ENCODE data around the gene PRSS57. TPM values are rescaled to one million over a fixed set of nuclear protein-coding genes. Genes with fewer than 3 reads are reported as not detected.

PRSS57 gene
- total RNA-seq, 1 donor from 2014 or later, result not detected

GRCh38 chr19:639253-640160 lies 55.7 kb downstream of the PRSS57 start, which contains the start of gene FGF22:
Gene FGF22, plus strand, starts transcription at chr19:639879. Its CDS starts 47 bp downstream, at chr19:639926.
- intact Hi-C loops (cut with micrococcal nuclease), result loop anchor here (1.0 kb wide), 2 partner anchors 41 to 67 kb away; partner anchors contain the start of gene BSG

- intact Hi-C loops (cut with micrococcal nuclease), result loop anchor here (1.0 kb wide), 2 partner anchors 41 to 67 kb away; partner anchors contain the start of gene BSG
Measured at GRCh38 chr19:638906-639252, 56.4 kb downstream of the PRSS57 start.

Other genes with a start within 250 kb of the PRSS57 start
- gene SHC2, start 234.4 kb downstream of the PRSS57 start, total RNA-seq, result not detected in 2 replicates
- 0.22 and 0.51 TPM in 2 replicates for gene MADCAM1, start 199.0 kb downstream of the PRSS57 start, total RNA-seq
- gene TPGS1, start 188.0 kb downstream of the PRSS57 start, total RNA-seq, result 22.0 and 23.6 TPM in 2 replicates
- 47.9 and 49.5 TPM in 2 replicates for gene CDC34, start 163.7 kb downstream of the PRSS57 start, total RNA-seq
- 84.1 and 86.2 TPM in 2 replicates for gene GZMM, start 151.4 kb downstream of the PRSS57 start, total RNA-seq
- gene BSG, start 122.9 kb downstream of the PRSS57 start, total RNA-seq, result 257 and 261 TPM in 2 replicates
- 2.3 and 2.5 TPM in 2 replicates for gene HCN2, start 105.6 kb downstream of the PRSS57 start, total RNA-seq
- 62.7 and 63.4 TPM in 2 replicates for gene POLRMT, start 61.9 kb downstream of the PRSS57 start, total RNA-seq
- 0.15 TPM in 1 of 2 replicates, not detected in the other for gene FGF22, start 55.6 kb downstream of the PRSS57 start, total RNA-seq
- 80.2 and 85.2 TPM in 2 replicates for gene RNF126, start 32.2 kb downstream of the PRSS57 start, total RNA-seq
- 1.6 TPM in 2 replicates for gene FSTL3, start 19.1 kb downstream of the PRSS57 start, total RNA-seq
- gene PALM, start 13.5 kb upstream of the PRSS57 start, total RNA-seq, result not detected in 2 replicates
- gene MISP, start 55.7 kb upstream of the PRSS57 start, total RNA-seq, result not detected in 2 replicates
- gene PTBP1, start 102.0 kb upstream of the PRSS57 start, total RNA-seq, result 550 and 562 TPM in 2 replicates
- gene PLPPR3, start 126.5 kb upstream of the PRSS57 start, total RNA-seq, result not detected in 2 replicates
- not detected in 2 replicates for gene AZU1, start 132.4 kb upstream of the PRSS57 start, total RNA-seq
- gene PRTN3, start 145.5 kb upstream of the PRSS57 start, total RNA-seq, result not detected in 2 replicates
- not detected in 2 replicates for gene ELANE, start 156.9 kb upstream of the PRSS57 start, total RNA-seq
- 1.0 and 1.2 TPM in 2 replicates for gene CFD, start 164.2 kb upstream of the PRSS57 start, total RNA-seq
- gene MED16, start 197.7 kb upstream of the PRSS57 start, total RNA-seq, result 64.3 and 74.3 TPM in 2 replicates
- not detected in 2 replicates for gene RNU6-9, start 198.0 kb upstream of the PRSS57 start, total RNA-seq
- gene R3HDM4, start 217.8 kb upstream of the PRSS57 start, total RNA-seq, result 122 and 138 TPM in 2 replicates
- gene KISS1R, start 221.9 kb upstream of the PRSS57 start, total RNA-seq, result 1.1 and 2.2 TPM in 2 replicates
- gene ARID3A, start 230.6 kb upstream of the PRSS57 start, total RNA-seq, result 27.3 and 28.9 TPM in 2 replicates